GM21528 (cell line): ENCODE measurements around the gene EMC7.

Experiments used
- ATAC-seq: cut with Tn5 transposase; IDR thresholded peaks from one replicate; pipeline ENCODE4 v1.9.1; 2021; ENCODE audit warnings: mild to moderate bottlenecking, moderate library complexity; ENCODE audit not compliant: unreplicated experiment, low FRiP score

Gene EMC7

GRCh38 chr15:34039790-34040113, 61.9 kb downstream of the EMC7 start:
- ATAC-seq = peak; percentile 18

- ATAC-seq = peak; percentile 41
Observed at GRCh38 chr15:34038871-34039789, 62.5 kb downstream of the EMC7 start, which contains the start of gene AVEN. TSS of gene AVEN (minus strand) at chr15:34039204. CDS start at chr15:34039046, 158 bp downstream.

GRCh38 chr15:34038023-34038870, 63.4 kb downstream of the EMC7 start:
- peak; percentile 62 for ATAC-seq
